ENCODE measurements around the gene MED25.

The MED25 gene

DNA sequence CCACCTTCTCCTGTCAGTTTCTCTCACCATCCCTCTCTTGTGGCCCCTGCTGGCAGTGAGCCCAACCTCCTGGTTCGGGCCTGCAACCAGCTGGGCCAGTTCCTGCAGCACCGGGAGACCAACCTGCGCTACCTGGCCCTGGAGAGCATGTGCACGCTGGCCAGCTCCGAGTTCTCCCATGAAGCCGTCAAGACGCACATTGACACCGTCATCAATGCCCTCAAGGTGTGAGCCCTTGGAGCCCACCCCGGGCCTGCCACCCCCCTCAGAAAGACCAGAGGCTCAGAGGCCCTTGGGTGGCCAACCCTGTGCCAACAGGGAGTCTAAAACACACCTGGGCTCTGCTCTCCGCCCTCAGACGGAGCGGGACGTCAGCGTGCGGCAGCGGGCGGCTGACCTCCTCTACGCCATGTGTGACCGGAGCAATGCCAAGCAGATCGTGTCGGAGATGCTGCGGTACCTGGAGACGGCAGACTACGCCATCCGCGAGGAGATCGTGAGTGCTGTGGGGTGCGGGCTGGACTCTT, 18.8 kb upstream of the MED25 start:
- no peak for DNase-seq (ENCODE audit: low spot score)

DNA sequence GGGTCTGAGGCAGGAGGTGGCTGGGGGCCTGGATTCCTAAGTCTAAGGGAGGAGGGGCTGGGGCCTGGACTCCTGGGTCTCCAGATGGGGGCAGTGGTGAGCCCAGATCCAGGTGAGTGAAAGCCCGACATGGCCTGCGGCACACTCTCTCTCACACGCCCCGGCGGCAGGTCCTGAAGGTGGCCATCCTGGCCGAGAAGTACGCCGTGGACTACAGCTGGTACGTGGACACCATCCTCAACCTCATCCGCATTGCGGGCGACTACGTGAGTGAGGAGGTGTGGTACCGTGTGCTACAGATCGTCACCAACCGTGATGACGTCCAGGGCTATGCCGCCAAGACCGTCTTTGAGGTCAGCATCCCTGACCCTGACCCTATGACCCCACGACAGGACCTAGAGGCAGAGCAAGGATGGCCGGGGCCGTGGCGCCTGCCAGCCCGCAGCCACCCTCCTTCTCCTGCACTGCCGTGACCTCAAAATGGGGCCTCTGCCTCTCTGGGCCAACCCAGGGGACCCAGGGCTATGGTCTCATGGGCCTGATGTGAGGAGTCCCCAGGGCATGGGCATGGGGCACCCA, 18.2 kb upstream of the MED25 start:
- no peak for DNase-seq (ENCODE audit: low spot score)

DNA sequence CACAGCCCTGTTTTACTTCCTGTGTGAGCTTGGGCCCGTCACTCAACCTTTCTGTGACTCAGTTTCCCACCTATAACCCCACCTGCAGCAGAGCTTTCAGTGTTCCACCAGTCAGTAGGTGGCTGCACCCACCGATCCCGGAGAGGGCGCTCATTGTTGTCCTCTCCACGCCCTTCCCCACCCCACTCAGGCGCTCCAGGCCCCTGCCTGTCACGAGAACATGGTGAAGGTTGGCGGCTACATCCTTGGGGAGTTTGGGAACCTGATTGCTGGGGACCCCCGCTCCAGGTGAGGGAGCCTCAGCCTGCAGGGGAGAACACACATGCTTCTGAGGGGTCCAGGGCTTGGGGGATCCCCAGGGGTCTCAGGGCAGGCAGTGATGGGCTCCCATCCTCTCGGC, 17.3 kb upstream of the MED25 start:
- no peak for DNase-seq (ENCODE audit: low spot score)

DNA sequence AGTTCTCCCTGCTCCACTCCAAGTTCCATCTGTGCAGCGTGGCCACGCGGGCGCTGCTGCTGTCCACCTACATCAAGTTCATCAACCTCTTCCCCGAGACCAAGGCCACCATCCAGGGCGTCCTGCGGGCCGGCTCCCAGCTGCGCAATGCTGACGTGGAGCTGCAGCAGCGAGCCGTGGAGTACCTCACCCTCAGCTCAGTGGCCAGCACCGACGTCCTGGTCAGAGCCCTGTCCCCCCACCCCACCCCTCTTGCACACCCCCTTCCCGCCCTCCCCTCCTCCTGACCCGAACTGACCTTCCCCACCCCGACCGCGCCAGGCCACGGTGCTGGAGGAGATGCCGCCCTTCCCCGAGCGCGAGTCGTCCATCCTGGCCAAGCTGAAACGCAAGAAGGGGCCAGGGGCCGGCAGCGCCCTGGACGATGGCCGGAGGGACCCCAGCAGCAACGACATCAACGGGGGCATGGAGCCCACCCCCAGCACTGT, 16.6 kb upstream of the MED25 start:
- no peak for DNase-seq (ENCODE audit: low spot score)

DNA sequence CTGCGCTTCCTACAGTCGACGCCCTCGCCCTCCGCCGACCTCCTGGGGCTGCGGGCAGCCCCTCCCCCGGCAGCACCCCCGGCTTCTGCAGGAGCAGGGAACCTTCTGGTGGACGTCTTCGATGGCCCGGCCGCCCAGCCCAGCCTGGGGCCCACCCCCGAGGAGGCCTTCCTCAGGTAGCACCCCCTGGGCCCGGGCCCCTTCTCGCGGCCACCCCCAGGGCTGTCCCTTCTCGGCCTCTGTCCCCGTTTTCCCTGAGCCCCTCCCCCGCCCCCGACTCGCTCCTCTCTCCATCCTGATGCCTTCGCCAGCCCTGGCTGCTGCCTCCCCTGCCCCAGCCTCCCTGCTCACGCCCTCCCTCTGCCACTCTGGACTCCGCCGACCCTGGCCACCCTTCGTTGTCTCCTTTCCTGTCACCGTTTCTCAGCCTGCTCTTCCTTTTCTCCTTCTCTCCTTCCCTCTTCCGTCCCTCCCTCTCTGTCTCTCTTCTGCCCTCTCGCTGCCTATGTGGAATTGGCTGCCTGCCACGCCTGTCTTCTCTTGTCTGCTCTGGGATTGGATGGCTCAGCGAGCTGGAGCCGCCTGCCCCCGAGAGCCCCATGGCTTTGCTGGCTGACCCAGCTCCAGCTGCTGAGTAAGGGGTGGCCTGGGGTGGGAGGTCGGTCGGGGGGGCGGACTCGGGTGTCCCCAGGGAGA, 16.0 kb upstream of the MED25 start:
- no peak for DNase-seq (ENCODE audit: low spot score)

DNA sequence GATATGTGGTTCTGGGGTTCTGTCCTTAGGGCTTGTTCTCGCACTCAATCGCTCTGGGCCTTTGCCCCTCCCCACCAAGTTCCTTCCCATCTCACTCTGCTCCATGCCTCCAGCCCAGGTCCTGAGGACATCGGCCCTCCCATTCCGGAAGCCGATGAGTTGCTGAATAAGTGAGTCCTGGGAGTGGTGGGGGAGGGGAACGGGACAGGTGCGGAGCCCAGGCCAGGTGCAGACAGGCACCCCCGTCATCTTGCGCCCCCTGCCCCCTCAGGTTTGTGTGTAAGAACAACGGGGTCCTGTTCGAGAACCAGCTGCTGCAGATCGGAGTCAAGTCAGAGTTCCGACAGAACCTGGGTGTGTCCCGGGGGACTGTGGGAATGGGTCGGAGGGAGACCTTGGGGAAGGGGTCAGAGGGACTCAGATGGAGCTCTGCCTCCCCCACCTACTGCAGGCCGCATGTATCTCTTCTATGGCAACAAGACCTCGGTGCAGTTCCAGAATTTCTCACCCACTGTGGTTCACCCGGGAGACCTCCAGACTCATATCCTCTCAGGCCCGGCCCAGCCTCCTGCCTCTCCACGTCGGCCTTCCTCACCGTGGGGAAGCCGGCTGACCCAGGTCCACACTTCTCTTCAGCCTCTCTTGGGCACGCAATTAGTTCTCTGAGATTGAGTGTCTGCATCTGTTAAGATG, 15.1 kb upstream of the MED25 start:
- no peak for DNase-seq (ENCODE audit: low spot score)

DNA sequence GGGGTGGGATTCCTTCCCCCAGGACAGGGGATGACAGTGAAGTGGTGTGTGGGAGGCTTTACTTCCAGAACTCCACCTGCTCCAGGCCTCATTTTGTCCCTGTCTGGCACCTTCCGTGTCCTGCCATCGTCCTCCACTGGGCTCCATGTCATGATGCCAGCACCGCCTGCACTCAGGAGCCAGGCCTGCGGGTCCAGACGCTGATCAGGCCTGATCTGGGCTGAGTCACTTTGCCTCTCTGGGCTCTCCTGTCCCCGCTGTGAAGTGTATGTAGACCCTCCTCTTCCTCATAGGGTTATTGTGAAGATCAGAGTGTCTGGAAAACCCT, 14.6 kb upstream of the MED25 start:
- no peak for DNase-seq (ENCODE audit: low spot score)

DNA sequence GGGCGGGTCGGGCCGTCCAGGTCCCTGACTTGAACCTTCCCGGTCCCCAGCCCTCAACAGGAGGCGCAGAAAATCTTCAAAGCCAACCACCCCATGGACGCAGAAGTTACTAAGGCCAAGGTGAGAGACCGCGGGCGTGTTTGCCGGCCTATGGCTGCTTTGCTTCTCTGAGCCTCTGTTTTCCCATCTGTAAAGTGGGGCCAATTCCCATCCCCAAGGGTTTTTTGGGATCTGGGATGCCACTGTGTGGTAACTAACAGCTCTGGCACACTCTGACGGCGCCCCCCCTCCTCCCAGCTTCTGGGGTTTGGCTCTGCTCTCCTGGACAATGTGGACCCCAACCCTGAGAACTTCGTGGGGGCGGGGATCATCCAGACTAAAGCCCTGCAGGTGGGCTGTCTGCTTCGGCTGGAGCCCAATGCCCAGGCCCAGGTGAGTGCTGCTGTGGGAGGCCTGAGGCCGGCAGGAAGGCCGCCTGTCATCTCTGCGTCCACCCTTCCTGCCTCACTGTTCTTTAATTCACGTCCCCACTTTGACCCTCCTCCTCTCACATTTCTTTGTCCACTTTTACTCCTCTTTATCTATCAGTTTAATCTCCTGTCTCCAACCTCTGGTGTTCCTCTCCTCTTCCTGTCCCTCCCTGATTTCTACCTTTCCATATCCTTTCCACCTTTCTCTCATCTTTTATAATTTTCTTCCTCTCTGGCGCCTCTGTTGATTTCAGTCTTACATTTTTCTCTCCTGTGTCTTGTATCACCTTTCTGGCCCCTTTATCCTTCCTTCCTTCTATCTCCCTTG, 12.1 kb upstream of the MED25 start:
- no peak for DNase-seq (ENCODE audit: low spot score)

DNA sequence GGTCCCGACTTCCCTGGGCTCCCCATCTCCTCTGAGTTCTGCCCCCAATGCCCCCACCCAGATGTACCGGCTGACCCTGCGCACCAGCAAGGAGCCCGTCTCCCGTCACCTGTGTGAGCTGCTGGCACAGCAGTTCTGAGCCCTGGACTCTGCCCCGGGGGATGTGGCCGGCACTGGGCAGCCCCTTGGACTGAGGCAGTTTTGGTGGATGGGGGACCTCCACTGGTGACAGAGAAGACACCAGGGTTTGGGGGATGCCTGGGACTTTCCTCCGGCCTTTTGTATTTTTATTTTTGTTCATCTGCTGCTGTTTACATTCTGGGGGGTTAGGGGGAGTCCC, 11.5 kb upstream of the MED25 start:
- DNase-seq (ENCODE audit: low spot score), result no peak

DNA sequence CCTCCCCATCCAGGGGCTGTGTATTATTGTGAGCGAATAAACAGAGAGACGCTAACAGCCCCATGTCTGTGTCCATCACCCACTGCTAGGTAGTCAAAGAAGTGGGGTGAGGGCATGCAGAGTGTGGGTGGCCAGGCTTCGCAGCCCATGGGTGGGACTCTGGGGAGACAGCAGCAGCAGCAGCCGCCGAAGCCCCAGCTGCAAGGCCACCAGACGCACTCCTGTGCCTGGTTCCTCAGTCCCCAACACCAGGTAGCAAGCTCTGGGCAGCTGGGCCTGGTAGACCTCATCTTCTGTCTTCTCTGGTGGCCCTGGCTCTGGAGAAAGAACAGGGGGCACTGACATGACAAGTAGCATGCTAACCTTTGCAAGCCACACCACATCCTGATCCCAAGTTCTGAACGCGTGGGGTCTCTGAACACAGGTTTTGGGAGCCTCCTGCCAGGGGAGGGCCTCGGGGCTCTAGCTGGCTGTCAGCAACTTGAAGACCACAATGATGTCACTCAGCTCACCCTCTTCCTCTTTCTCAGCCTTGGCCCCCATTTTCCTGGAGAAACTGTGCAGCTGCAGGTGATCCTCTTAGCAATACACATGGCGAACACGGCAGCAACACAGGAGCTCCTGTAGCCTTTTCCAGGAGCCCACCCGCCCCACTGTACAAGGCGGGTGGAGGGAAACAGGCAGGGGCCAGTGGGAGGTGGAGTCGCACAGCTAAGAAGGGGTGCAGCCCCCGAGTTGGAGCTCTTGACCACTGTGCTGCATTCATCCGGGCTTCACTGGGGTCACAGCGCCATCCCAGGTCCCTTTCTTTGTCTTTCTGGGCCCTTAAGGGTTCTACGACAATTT, 10.8 kb upstream of the MED25 start:
- no peak for DNase-seq (ENCODE audit: low spot score)

DNA sequence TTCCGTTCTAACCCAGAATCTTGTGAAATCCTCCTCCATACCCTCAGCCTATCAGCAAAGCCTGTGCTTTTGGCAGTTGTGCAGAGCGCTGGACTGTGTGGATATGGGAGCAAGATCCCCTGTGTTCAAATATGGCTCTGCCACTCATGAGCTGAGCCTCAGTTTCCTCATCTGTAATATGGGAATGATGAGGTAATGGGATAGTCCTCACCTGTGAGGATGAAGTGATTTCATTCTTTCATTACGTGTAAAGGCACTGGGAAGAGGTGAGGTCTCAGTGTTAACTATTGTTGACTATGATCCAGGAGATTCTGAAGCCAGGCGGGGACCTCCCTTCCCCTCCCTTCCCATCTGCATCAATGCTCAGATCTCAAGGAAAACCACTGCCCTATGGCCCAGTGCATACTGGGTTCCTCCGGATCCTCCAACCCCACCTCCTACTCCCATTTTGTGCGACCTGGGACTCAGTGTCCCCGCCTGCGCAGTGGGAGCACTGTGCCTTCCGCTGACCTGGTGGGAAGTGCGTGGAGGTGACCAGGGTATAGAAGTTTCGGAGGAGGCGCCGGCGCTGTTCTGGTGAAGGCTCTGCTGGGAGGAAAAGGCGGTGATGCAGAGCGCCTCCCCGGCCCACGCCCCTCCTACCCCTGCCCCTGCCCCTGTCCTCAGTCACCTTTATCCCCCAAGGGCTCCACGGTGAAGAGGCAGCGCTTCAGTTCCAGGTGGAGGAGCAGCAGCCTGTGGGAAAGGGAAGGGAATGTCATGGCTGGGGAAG, 10.0 kb upstream of the MED25 start:
- DNase-seq (ENCODE audit: low spot score), result no peak

DNA sequence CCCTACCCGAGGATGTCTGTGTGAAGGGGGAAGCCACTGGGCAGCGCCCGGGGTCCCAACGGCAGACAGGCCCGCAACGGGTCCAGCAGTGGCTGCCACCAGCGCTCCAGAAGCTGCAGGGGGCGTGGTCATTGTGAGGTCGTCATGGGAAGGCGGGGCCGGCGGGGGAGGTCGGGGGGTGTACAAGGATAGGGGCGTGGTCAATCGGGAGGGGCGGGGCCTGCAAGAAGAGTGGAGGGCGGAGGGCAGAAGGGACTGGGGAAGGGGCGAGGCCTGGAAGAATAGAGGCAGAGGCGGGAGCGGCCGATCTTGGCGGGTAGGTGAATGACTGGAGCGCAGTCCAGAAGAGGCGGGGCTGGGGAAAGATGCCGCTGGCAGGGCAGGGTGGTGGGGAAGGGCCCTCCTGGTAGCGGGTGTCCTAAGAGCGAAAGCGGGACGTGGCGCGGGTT, 9.4 kb upstream of the MED25 start:
- DNase-seq (ENCODE audit: low spot score), result peak; percentile 90

DNA sequence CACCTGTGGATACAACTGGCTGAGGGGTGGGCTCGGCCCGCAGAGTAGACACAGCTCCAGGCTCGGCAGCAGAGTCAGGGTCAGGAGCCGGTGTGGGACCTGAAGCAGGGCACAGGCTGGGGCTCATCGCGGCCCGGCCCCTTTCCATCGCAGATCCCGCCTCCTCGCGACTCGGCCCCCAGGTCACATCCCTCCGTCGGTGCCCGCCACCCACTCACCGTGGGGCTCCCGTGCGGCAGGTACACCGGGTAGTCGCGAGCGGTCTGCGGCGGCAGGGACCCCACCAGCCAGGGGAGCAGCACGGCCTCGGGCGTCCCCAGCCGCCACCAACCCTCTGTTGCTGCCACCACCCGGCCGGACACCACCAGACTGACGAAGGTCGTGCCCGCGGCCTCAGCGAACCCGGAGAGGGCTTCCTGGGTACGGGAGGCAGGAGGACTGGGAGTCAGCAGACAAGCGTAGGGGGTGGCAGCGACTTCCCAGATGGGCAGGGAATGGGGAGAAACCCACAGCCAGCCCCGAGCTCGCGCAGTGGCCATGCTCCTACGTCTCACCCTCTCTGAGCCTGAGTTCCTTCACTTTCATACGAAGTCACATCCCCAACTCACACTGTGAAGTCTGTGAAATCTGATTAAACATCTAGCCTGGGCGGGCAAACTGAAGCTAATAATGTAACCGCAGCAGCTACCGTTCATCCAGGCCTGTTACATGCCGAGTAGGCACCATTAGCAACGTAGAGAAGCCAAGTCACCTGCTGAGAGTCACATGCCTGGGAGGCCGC, 8.7 kb upstream of the MED25 start:
- no peak for DNase-seq (ENCODE audit: low spot score)

DNA sequence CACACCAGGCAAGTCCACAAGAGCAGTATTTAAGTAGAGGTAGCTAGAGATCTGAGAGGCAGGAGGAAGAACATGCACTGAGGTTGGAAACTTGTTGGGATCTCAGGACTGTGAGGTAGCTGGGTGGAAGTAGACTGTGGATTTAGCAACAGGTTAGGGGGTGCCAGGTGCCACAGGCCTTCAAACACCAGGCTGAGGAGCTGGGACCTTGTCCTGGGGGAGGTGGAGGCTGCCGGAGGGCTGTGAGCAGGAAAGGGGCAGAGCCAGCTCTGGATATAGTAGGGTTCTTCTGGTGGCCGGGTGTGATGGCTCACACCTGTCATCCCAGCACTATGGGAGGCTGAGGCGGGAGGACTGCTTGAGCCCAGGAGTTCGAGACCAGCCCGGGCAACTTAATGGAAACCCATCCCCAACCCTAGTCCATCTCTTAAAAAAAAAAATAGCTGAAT, 8.1 kb upstream of the MED25 start:
- no peak for DNase-seq (ENCODE audit: low spot score)

DNA sequence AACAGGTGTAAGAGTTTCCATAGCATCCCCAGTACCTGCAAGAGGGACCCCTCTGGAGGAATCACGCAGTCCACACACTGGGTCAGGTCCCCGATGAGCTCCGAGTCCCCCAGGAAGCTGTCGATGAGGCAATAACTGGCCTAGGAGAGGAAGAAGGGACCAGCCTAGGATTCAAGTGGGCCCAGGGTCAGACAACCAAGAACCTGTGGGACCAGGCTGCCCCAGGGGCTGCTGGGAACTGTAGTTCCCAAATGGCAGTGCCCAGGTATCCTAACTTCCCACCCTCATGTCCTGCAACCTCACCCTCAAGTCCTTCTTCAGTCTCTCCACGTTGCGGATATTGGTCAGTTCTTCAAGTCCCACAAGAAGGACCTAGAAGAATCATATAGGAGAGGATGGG, 6.8 kb upstream of the MED25 start:
- no peak for DNase-seq (ENCODE audit: low spot score)

DNA sequence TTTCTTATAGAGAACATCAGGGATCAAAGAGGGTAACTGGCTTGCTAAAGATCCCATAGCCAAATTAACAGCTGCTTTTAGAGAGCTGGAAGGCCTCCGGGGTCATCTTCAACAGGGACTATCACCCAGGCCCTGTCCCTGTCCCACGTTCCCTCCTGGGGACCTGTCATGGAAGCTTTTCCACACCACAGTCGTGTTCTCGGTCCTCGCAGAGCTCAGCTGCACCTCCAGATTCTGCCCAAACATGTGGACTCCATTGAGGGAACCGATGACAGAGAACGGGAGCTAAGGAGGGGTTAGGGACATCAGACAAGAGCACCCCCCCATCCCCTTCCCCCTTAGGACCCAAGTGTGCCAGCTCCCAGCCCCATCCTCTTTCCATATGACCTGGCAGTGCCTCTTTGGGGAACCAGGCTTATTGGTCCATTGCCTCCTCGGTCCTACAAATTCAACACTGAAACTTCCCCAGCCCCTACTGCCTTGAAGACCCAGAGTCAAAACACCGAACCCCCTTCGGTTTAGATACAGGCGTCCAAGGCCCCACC, 5.6 kb upstream of the MED25 start:
- DNase-seq (ENCODE audit: low spot score), result no peak

DNA sequence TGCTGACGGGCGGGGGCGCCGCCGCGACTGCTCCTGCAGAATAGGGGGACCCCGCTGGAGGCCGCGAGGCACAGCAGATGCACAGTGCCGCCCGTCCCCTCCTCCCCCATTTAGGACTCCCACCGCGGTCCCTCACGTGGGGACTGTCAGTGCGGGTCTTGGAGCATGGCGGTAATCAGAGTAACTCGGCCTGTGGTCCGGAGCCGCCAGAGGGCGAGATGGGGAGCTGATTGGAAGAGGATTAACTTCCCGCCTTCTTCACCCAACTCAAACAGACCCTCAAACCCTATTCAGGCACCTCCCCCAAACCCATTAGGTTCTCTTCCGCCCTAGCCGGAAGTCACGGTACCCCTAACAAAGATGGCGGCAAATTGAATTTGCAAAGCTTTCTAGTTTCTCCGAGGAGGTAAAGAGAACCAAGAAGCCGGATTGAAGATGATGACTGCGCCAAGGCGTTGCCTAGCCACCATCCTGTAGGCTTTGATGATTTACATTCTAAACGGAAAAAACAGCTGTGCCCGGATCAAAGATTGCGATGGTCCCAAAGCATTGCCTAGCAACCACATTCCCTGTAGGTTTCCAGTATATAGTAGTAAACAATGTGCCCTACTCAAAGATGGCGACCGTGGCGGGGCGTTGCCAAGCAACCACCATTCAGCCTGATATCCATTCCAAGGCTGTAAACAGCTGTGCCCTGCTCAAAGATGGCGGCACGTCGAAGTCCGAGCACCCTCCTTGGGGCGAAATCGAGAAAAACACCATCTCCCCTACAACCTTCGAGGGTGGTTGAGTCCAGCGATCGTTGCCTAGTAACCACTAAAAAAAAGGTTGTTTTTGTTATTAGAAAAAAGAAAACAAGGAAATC, 4.9 kb upstream of the MED25 start, which contains the start of gene FUZ:
FUZ (minus strand) TSS at position 296 of the 865 bp plus-strand sequence; CDS start at position 110, 186 bp downstream.
- peak; percentile 99 for DNase-seq (ENCODE audit: low spot score)

DNA sequence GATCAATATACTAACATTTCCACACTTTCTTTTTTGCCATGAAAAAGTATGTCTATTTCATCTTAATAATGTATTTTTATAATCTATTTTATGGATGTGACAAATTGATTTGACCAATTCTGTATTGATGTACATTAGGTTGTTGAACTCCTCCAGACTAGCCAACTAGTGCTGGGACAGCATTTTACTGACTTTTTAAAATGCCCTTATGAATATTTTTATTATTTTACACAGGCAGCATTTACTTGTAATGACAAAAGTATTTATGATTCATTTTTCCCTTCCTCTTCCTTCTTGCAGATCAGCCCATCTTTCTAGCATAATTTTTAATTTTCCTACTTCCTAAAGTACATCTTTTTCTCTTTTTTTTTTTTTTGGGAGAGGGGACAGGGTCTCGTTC, 4.1 kb upstream of the MED25 start:
- DNase-seq (ENCODE audit: low spot score), result no peak

DNA sequence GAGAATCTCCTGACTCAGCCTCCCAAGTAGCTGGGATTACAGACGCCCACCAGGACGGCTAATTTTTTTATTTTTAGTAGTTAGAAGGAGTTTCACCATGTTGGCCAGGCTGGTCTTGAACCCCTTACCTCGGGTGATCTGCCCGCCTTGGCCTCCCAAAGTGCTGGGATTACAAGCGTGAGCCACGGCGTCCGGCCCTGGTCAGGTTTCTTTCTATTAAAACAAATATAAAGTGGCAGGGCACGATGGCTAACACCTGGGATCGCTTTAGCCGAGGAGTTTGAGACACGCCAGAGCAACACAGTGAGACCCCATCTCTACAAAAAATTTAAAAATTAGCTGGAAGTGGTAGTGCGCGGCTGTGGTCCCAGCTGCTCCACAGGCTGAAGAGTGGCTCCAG, 1.5 kb upstream of the MED25 start:
- DNase-seq (ENCODE audit: low spot score), result no peak

All from COLO829 (cell line).